Activated CD4-positive, alpha-beta T cell treated with anti-CD3 and anti-CD28 coated beads, Interleukin-2, amount 50 U/mL, for 4 hours (primary cell): ENCODE data around the gene FUT9.
"Not testable (repeated sequence)": the region's sequence is repeated elsewhere in the genome, so short reads cannot be mapped to it uniquely, and the experiment has no call there.

ENCODE experiments used
- DNase-seq, 2 experiments: peaks; one replicate each; pipeline ENCODE4 v3.0.0-alpha.2; 2020

FUT9 gene

GRCh38 chr6:96194675-96195074 lies 178.9 kb downstream of the FUT9 start:
- no peak for DNase-seq

GRCh38 chr6:96195272-96195671 lies 179.5 kb downstream of the FUT9 start:
- no peak for DNase-seq

- no peak for DNase-seq
These were observed 180.9 kb downstream of the FUT9 start for GRCh38 chr6:96196633-96197032.

GRCh38 chr6:96197241-96197640 lies 181.5 kb downstream of the FUT9 start:
- no peak for DNase-seq

GRCh38 chr6:96202571-96202970 lies 186.8 kb downstream of the FUT9 start:
- no peak for DNase-seq

GRCh38 chr6:96211341-96211740 lies 195.6 kb downstream of the FUT9 start:
- no peak for DNase-seq

GRCh38 chr6:96212066-96212465 lies 196.3 kb downstream of the FUT9 start:
- no peak for DNase-seq

- DNase-seq, result no peak
These were observed 198.0 kb downstream of the FUT9 start for GRCh38 chr6:96213784-96214183.

GRCh38 chr6:96223695-96224094 lies 207.9 kb downstream of the FUT9 start:
- no peak for DNase-seq

- DNase-seq, result no peak
These were observed 211.4 kb downstream of the FUT9 start for GRCh38 chr6:96227135-96227534.

GRCh38 chr6:96234444-96234843 lies 218.7 kb downstream of the FUT9 start:
- no peak for DNase-seq

GRCh38 chr6:96235927-96236326 lies 220.2 kb downstream of the FUT9 start:
- DNase-seq, result no peak

GRCh38 chr6:96236471-96236870 lies 220.7 kb downstream of the FUT9 start:
- DNase-seq, result no peak

- no peak for DNase-seq
These were observed 222.0 kb downstream of the FUT9 start for GRCh38 chr6:96237638-96238347.

- no peak for DNase-seq
These were observed 230.8 kb downstream of the FUT9 start for GRCh38 chr6:96246563-96246962.

GRCh38 chr6:96249755-96250154 lies 234.0 kb downstream of the FUT9 start:
- DNase-seq, result no peak

- no peak for DNase-seq
These were observed 242.0 kb downstream of the FUT9 start for GRCh38 chr6:96257751-96258150.

GRCh38 chr6:96260787-96261430 lies 245.1 kb downstream of the FUT9 start:
- DNase-seq, result not testable (repeated sequence)
